MM.1S (cell line): ENCODE measurements around the gene LRRK1.

Experiments used
- DNase-seq: peaks from one replicate; pipeline ENCODE4 v3.0.0-alpha.2; 2015
- H2AFZ ChIP-seq: fragments of 300-600 bp; sonication (generic); 2 replicates; pipeline ENCODE4 v1.6.0; 2016; ENCODE audit warnings: antibody characterized with exemption, low read length
- H3F3A ChIP-seq: fragments of 300-600 bp; sonication (generic); 2 replicates; pipeline ENCODE4 v1.6.1; 2016; ENCODE audit warnings: mild to moderate bottlenecking, antibody characterized with exemption, low read length, moderate library complexity, mixed read lengths; ENCODE audit not compliant: insufficient read depth
- H3K27ac ChIP-seq: fragments of 300-600 bp; sonication (generic); 2 replicates; pipeline ENCODE4 v1.5.1; 2016; ENCODE audit warnings: mild to moderate bottlenecking, low read length
- H3K27me3 ChIP-seq: fragments of 300-600 bp; sonication (generic); replicated peaks from 2 replicates; pipeline ENCODE4 v1.6.0; 2016; ENCODE audit warnings: low read length; ENCODE audit not compliant: insufficient read depth
- H3K36me3 ChIP-seq: fragments of 300-600 bp; sonication (generic); replicated peaks from 2 replicates; pipeline ENCODE4 v1.6.1; 2016; ENCODE audit warnings: mild to moderate bottlenecking, low read length, mixed read lengths; ENCODE audit not compliant: insufficient read depth
- H3K4me1 ChIP-seq: fragments of 300-600 bp; sonication (generic); 2 replicates; pipeline ENCODE4 v1.6.1; 2016; ENCODE audit warnings: low read length, mixed read lengths
- H3K4me2 ChIP-seq: fragments of 300-600 bp; sonication (generic); 2 replicates; pipeline ENCODE4 v1.6.0; 2016; ENCODE audit warnings: low read depth, low read length
- H3K4me3 ChIP-seq: fragments of 300-600 bp; sonication (generic); 2 replicates; pipeline ENCODE4 v1.5.1; 2016; ENCODE audit warnings: low read length, mixed read lengths
- H3K79me2 ChIP-seq: fragments of 300-600 bp; sonication (generic); 2 replicates; pipeline ENCODE4 v1.6.1; 2016; ENCODE audit warnings: mixed run types, low read length, mixed read lengths
- H3K9ac ChIP-seq: fragments of 300-600 bp; sonication (generic); 2 replicates; pipeline ENCODE4 v1.6.1; 2016; ENCODE audit warnings: low read length, mixed read lengths
- H3K9me2 ChIP-seq: fragments of 300-600 bp; sonication (generic); replicated peaks from 2 replicates; pipeline ENCODE4 v1.6.1; 2016; ENCODE audit warnings: mild to moderate bottlenecking, low read length, mixed read lengths; ENCODE audit not compliant: insufficient read depth
- H3K9me3 ChIP-seq: fragments of 300-600 bp; sonication (generic); replicated peaks from 2 replicates; pipeline ENCODE4 v1.6.1; 2016; ENCODE audit warnings: mild to moderate bottlenecking, low read length, mixed read lengths; ENCODE audit not compliant: insufficient read depth
- H4K20me1 ChIP-seq: fragments of 300-600 bp; sonication (generic); 2 replicates; pipeline ENCODE4 v1.6.1; 2016; ENCODE audit warnings: mild to moderate bottlenecking, low read length, moderate library complexity, mixed read lengths; ENCODE audit not compliant: insufficient read depth
- EZH2 ChIP-seq: fragments of 300-600 bp; sonication (generic); optimal IDR thresholded peaks from 2 replicates; pipeline ENCODE3; 2017; ENCODE audit warnings: low read depth, mild to moderate bottlenecking, antibody characterized with exemption, low read length, mixed read lengths
- EZH2phosphoT487 ChIP-seq: fragments of 300-600 bp; sonication (generic); IDR thresholded peaks from 2 replicates; pipeline ENCODE4 v1.6.1; 2018; ENCODE audit warnings: antibody characterized with exemption, low read length
- TF ChIP-seq, protein P1 (sequence below): fragments of 300-600 bp; sonication (generic); IDR thresholded peaks from 2 replicates; pipeline ENCODE4 v1.5.1; 2016; ENCODE audit warnings: antibody characterized with exemption, low read length, mixed read lengths

The LRRK1 gene

DNA sequence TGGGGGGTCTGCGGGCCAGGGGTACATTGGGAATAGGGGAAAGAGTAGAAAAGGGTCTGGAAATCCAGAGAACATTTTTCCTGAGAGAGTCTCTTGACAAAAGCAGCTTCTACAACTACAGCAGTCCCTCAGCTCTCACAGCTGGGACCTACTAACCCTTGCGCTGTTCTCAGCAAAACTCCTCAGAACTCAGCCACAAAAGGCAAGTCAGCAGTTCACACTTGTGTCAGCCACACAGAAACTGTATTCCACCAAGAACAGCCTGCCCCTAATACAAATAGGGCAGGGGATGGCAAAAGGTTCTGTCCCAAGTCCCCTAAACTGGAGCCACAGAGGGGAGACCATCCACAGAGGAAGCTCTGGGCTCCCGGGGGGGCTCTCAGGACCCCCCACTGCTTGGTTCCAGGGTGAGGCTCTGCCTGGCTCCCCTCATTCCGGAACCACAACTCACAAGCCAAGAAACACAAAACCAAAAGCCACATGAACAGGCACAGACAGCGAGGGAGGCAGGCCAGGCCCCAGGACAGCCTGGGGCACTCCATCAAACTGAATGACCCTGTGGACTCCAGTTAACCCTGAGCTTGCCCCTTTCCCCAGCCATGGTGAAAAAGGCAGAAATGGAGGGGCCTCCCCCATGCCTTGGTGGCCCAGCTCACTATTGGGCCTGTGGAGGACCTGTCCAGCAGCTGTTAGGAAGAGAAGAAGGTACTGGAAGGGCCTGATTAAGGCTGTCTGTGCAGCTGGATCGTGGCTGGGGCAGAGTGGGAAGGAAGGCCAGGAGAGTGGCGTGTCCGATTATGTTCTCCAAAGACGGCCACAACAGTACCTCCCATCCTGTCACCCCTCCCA lies 170.6 kb downstream of the LRRK1 start:
- no peaks in the 10 kb centered on the region for H3K27me3 ChIP-seq
- no peaks in the 10 kb centered on the region for H3K79me2 ChIP-seq
- no peaks in the 10 kb centered on the region for H4K20me1 ChIP-seq
- H2AFZ ChIP-seq: no peak overlapping the region
- H3K9ac ChIP-seq: no peak overlapping the region
- H3K9me2 ChIP-seq: no peaks in the 10 kb centered on the region
- H3K9me3 ChIP-seq: no peaks in the 10 kb centered on the region
- H3K4me2 ChIP-seq: no peak overlapping the region
- H3K27ac ChIP-seq: no peak overlapping the region
- H3K4me1 ChIP-seq: 0 out of 2 replicates have a peak, but pooled peaks cover 8% of the 10 kb centered on the region
- no peaks in the 10 kb centered on the region for H3K36me3 ChIP-seq
- H3K4me3 ChIP-seq: no peak overlapping the region
- peak; percentile 37 for DNase-seq
- TF ChIP-seq EZH2: no peak
- no peaks in the 10 kb centered on the region for H3F3A ChIP-seq

- H3K36me3 ChIP-seq: no peaks in the 10 kb centered on the region
- no peak for DNase-seq
- no peak overlapping the region for H3K4me2 ChIP-seq
- no peak overlapping the region for H3K27ac ChIP-seq
- H3F3A ChIP-seq: no peaks in the 10 kb centered on the region
- H3K4me1 ChIP-seq: 0 out of 2 replicates have a peak, but pooled peaks cover 8% of the 10 kb centered on the region
- H2AFZ ChIP-seq: no peak overlapping the region
- TF ChIP-seq EZH2 (no peak), EZH2phosphoT487 (no peak)
- TF ChIP-seq, protein P1, sequence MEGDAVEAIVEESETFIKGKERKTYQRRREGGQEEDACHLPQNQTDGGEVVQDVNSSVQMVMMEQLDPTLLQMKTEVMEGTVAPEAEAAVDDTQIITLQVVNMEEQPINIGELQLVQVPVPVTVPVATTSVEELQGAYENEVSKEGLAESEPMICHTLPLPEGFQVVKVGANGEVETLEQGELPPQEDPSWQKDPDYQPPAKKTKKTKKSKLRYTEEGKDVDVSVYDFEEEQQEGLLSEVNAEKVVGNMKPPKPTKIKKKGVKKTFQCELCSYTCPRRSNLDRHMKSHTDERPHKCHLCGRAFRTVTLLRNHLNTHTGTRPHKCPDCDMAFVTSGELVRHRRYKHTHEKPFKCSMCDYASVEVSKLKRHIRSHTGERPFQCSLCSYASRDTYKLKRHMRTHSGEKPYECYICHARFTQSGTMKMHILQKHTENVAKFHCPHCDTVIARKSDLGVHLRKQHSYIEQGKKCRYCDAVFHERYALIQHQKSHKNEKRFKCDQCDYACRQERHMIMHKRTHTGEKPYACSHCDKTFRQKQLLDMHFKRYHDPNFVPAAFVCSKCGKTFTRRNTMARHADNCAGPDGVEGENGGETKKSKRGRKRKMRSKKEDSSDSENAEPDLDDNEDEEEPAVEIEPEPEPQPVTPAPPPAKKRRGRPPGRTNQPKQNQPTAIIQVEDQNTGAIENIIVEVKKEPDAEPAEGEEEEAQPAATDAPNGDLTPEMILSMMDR: no peak
- H3K27me3 ChIP-seq: no peaks in the 10 kb centered on the region
- H3K9ac ChIP-seq: no peak overlapping the region
- no peak overlapping the region for H3K4me3 ChIP-seq
- H3K9me3 ChIP-seq: no peaks in the 10 kb centered on the region
- no peaks in the 10 kb centered on the region for H3K9me2 ChIP-seq
- H3K79me2 ChIP-seq: no peaks in the 10 kb centered on the region
- no peaks in the 10 kb centered on the region for H4K20me1 ChIP-seq
Observed at GRCh38 chr15:101090428-101090790, 171.3 kb downstream of the LRRK1 start.

DNA sequence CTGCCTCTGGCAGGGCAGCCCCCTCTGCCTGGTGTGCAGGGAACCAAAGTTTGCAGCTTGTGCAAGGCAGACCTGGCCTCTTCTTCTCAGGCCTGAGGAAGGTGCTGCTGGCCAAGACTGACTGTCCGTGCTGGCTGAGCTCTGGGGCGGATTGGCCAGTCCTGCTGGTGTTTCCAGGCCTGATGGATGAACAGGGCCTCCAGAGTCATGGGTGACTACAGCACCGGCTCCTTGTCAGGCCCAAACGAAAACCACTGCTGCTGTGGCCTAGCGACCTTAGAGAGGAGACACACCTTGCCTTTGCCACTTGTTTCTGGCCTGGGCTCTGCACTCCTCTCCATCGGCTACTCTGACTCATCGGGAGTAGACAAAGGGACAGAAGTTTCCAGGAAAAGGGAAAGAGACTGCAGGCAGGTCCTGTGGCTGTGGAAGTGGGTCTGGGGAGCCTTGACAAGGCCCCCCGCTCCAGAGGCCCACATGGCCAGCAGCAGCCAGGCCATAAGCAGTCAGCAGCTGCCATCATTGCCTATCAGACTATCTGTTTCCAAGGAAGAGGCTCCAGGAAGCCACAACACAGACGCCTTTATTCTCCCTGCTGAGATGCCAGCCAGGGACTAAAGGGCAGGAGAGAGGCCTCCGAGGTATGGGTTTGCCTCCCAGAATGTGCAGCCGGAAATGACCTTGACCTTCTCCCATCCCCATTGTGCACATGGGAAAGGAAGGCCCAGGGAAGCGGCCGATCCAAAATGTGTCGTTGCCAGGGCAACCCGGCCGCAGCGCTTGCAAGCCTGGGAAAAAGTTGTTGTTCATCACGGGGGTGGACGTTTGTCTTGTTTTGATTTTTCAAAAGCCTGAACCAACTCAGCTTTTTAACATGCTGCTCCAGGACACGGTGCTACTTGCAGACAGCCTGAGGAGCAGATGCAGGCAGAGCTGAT lies 172.2 kb downstream of the LRRK1 start:
- H3K4me2 ChIP-seq: no peak overlapping the region
- H3K36me3 ChIP-seq: no peaks in the 10 kb centered on the region
- TF ChIP-seq, protein P1: no peak
- TF ChIP-seq EZH2phosphoT487: no peak
- no peak for TF ChIP-seq EZH2
- H3K79me2 ChIP-seq: no peaks in the 10 kb centered on the region
- H3K9ac ChIP-seq: no peak overlapping the region
- no peak overlapping the region for H3K4me3 ChIP-seq
- H4K20me1 ChIP-seq: no peaks in the 10 kb centered on the region
- no peaks in the 10 kb centered on the region for H3K9me2 ChIP-seq
- no peaks in the 10 kb centered on the region for H3F3A ChIP-seq
- 0 out of 2 replicates have a peak, but pooled peaks cover 8% of the 10 kb centered on the region for H3K4me1 ChIP-seq
- no peak for DNase-seq
- H3K27ac ChIP-seq: no peak overlapping the region
- H3K9me3 ChIP-seq: no peaks in the 10 kb centered on the region
- H2AFZ ChIP-seq: no peak overlapping the region
- no peaks in the 10 kb centered on the region for H3K27me3 ChIP-seq
